ENCODE results near the gene DCLRE1C. TPM values are rescaled to one million over a fixed set of nuclear protein-coding genes. Genes with fewer than 3 reads are reported as not detected.
A peak's percentile ranks its signal among the peaks of the same experiment; 100 is the strongest.

Gene DCLRE1C
- total and polyA plus RNA-seq, 2 of the 8 experiments (the other 6 are each of a cell fraction or from before 2014, with no cell fraction given) = 0.77 to 7.4 TPM

- TF ChIP-seq, protein P1, sequence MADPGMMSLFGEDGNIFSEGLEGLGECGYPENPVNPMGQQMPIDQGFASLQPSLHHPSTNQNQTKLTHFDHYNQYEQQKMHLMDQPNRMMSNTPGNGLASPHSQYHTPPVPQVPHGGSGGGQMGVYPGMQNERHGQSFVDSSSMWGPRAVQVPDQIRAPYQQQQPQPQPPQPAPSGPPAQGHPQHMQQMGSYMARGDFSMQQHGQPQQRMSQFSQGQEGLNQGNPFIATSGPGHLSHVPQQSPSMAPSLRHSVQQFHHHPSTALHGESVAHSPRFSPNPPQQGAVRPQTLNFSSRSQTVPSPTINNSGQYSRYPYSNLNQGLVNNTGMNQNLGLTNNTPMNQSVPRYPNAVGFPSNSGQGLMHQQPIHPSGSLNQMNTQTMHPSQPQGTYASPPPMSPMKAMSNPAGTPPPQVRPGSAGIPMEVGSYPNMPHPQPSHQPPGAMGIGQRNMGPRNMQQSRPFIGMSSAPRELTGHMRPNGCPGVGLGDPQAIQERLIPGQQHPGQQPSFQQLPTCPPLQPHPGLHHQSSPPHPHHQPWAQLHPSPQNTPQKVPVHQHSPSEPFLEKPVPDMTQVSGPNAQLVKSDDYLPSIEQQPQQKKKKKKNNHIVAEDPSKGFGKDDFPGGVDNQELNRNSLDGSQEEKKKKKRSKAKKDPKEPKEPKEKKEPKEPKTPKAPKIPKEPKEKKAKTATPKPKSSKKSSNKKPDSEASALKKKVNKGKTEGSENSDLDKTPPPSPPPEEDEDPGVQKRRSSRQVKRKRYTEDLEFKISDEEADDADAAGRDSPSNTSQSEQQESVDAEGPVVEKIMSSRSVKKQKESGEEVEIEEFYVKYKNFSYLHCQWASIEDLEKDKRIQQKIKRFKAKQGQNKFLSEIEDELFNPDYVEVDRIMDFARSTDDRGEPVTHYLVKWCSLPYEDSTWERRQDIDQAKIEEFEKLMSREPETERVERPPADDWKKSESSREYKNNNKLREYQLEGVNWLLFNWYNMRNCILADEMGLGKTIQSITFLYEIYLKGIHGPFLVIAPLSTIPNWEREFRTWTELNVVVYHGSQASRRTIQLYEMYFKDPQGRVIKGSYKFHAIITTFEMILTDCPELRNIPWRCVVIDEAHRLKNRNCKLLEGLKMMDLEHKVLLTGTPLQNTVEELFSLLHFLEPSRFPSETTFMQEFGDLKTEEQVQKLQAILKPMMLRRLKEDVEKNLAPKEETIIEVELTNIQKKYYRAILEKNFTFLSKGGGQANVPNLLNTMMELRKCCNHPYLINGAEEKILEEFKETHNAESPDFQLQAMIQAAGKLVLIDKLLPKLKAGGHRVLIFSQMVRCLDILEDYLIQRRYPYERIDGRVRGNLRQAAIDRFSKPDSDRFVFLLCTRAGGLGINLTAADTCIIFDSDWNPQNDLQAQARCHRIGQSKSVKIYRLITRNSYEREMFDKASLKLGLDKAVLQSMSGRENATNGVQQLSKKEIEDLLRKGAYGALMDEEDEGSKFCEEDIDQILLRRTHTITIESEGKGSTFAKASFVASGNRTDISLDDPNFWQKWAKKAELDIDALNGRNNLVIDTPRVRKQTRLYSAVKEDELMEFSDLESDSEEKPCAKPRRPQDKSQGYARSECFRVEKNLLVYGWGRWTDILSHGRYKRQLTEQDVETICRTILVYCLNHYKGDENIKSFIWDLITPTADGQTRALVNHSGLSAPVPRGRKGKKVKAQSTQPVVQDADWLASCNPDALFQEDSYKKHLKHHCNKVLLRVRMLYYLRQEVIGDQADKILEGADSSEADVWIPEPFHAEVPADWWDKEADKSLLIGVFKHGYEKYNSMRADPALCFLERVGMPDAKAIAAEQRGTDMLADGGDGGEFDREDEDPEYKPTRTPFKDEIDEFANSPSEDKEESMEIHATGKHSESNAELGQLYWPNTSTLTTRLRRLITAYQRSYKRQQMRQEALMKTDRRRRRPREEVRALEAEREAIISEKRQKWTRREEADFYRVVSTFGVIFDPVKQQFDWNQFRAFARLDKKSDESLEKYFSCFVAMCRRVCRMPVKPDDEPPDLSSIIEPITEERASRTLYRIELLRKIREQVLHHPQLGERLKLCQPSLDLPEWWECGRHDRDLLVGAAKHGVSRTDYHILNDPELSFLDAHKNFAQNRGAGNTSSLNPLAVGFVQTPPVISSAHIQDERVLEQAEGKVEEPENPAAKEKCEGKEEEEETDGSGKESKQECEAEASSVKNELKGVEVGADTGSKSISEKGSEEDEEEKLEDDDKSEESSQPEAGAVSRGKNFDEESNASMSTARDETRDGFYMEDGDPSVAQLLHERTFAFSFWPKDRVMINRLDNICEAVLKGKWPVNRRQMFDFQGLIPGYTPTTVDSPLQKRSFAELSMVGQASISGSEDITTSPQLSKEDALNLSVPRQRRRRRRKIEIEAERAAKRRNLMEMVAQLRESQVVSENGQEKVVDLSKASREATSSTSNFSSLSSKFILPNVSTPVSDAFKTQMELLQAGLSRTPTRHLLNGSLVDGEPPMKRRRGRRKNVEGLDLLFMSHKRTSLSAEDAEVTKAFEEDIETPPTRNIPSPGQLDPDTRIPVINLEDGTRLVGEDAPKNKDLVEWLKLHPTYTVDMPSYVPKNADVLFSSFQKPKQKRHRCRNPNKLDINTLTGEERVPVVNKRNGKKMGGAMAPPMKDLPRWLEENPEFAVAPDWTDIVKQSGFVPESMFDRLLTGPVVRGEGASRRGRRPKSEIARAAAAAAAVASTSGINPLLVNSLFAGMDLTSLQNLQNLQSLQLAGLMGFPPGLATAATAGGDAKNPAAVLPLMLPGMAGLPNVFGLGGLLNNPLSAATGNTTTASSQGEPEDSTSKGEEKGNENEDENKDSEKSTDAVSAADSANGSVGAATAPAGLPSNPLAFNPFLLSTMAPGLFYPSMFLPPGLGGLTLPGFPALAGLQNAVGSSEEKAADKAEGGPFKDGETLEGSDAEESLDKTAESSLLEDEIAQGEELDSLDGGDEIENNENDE (IDR thresholded peaks at IDR 0.05; ENCODE audit: insufficient replicate concordance, low read length) = no peak
- TF ChIP-seq POLR2AphosphoS5 (IDR thresholded peaks at IDR 0.05; ENCODE audit: low read depth, low read length) (no peak), SAP30 (IDR thresholded peaks at IDR 0.05; ENCODE audit: insufficient read depth, insufficient replicate concordance, low read length) (peak; percentile 35), SP4 (IDR thresholded peaks at IDR 0.05; ENCODE audit: low read length) (0 out of 2 replicates have a peak, but pooled peaks have one; percentile 22), CBX5 (IDR thresholded peaks at IDR 0.05; ENCODE audit: low read depth, low read length) (no peak), TBP (IDR thresholded peaks at IDR 0.05; ENCODE audit: low read depth, low read length) (peak; percentile 48), CHD2 (IDR thresholded peaks at IDR 0.05; ENCODE audit: low read length) (no peak), ASH2L (IDR thresholded peaks at IDR 0.05; ENCODE audit: low read length) (peak; percentile 93), KDM5A (IDR thresholded peaks at IDR 0.05; ENCODE audit: low read length) (no peak; the same call in 1 of the 2 replicates), SP1 (IDR thresholded peaks at IDR 0.05; ENCODE audit: low read depth, low read length) (peak; percentile 10; the same call in 1 of the 2 replicates), POLR2A (IDR thresholded peaks at IDR 0.05; ENCODE audit: control extremely low read depth in 1 of 2, low read depth in 2 of 2, low read length in 2 of 2) (no peak)
Measured at GRCh38 chr10:14959221-14960057, 5.5 kb upstream of the DCLRE1C start, which contains the start of gene MEIG1 (continued).

Data from H1 (cell line).